Astrocyte of the spinal cord (primary cell): ENCODE results near the gene SQSTM1.
A peak's percentile ranks its signal among the peaks of the same experiment; 100 is the strongest.

Experiments
- DNase-seq: peaks from one replicate; pipeline ENCODE4 v3.0.0; 2011; ENCODE audit warnings: low read depth, low spot score
- H3K4me3 ChIP-seq: 2 replicates; pipeline ENCODE4 v1.5.1; 2011; ENCODE audit warnings: low read depth, mild to moderate bottlenecking, low read length, moderate library complexity
- CTCF ChIP-seq: IDR thresholded peaks from 2 replicates; pipeline ENCODE4 v1.5.1; 2012; ENCODE audit warnings: low read depth, mild to moderate bottlenecking, low read length, inconsistent platforms
- in situ Hi-C: cut with HindIII; loops from 2 replicates; pipeline ENCODE4 v1.10.0; 2017; ENCODE audit warnings: low sequenced_read_pairs

Gene SQSTM1

GRCh38 chr5:179794171-179794570 is 26.5 kb upstream of the SQSTM1 start:
- no peak overlapping the region for H3K4me3 ChIP-seq
- in situ Hi-C loops = no loop called here
- TF ChIP-seq CTCF = no peak
- DNase-seq = no peak

- in situ Hi-C loops = no loop called here
- no peak overlapping the region for H3K4me3 ChIP-seq
- DNase-seq = no peak
- no peak for TF ChIP-seq CTCF
These were observed 26.1 kb upstream of the SQSTM1 start for GRCh38 chr5:179794575-179794974.

GRCh38 chr5:179795049-179795862 is 25.4 kb upstream of the SQSTM1 start:
- H3K4me3 ChIP-seq = peak overlapping the region; percentile 35
- in situ Hi-C loops = no loop called here
- no peak for DNase-seq
- TF ChIP-seq CTCF = no peak

GRCh38 chr5:179795863-179796833 is 24.6 kb upstream of the SQSTM1 start:
- TF ChIP-seq CTCF = peak; percentile 62
- H3K4me3 ChIP-seq = peak overlapping the region; percentile 41
- in situ Hi-C loops = no loop called here
- peak; percentile 79 for DNase-seq

- in situ Hi-C loops = no loop called here
- TF ChIP-seq CTCF = no peak
- H3K4me3 ChIP-seq = no peak overlapping the region
- no peak for DNase-seq
These were observed 23.7 kb upstream of the SQSTM1 start for GRCh38 chr5:179796877-179797608.

GRCh38 chr5:179797741-179798140 is 23.0 kb upstream of the SQSTM1 start:
- TF ChIP-seq CTCF = no peak
- no peak for DNase-seq
- in situ Hi-C loops = no loop called here
- no peak overlapping the region for H3K4me3 ChIP-seq
